HCT116 (cell line): ENCODE results near the gene PCDHAC2. TPM values are rescaled to one million over a fixed set of nuclear protein-coding genes. Genes with fewer than 3 reads are reported as not detected.

ENCODE experiments used
- ATAC-seq: fragments of 200-7000 bp; cut with Tn5 transposase; 2 replicates; pipeline ENCODE4 v1.9.1; 2020; ENCODE audit warnings: mild to moderate bottlenecking, moderate library complexity
- BruUV-seq: library from RNA; stranded (reverse); fragments of 400-500 nt; replicated peaks from 2 replicates; lab custom pipeline; 2021; lab: Mats Ljungman, UMichigan
- CTCF ChIA-PET: fragments of 300-600 bp; sonication (Branson Sonifier 250); formaldehyde crosslinking; loops from one replicate; lab custom pipeline; 2021; ENCODE audit warnings: antibody characterized with exemption; lab: Charles Lee
- POLR2A ChIA-PET: fragments of 300-600, 350-600 bp; sonication (Branson Sonifier 250); formaldehyde crosslinking; loops from one replicate; lab custom pipeline; 2021; ENCODE audit warnings: antibody characterized with exemption; lab: Charles Lee
- RAD21 ChIA-PET, 2 experiments: fragments of 300-600 bp; sonication (Branson Sonifier 250); formaldehyde crosslinking; loops; one replicate each; lab custom pipeline; 2023; ENCODE audit warnings: low total read pairs in 2 of 2; ENCODE audit not compliant: uncharacterized antibody in 2 of 2, unreplicated experiment in 2 of 2, low non-redundant PET in 1 of 2; lab: Charles Lee
- DNase-seq: peaks from one replicate; pipeline ENCODE4 v3.0.0-alpha.2; 2010; ENCODE audit warnings: low read depth, low spot score
- H2AFZ ChIP-seq: fragments of 200-600 bp; shearing (Covaris generic), sonication (generic); 2 replicates; pipeline ENCODE4 v1.6.1; 2017; ENCODE audit warnings: low read depth, mixed run types, mixed read lengths, antibody characterized with exemption, low read length; ENCODE audit not compliant: poor library complexity, severe bottlenecking
- H3K27ac ChIP-seq: 2 replicates; pipeline ENCODE4 v1.5.1; 2012; ENCODE audit warnings: low read depth, low read length
- H3K27me3 ChIP-seq: fragments of 200-600 bp; sonication (generic); 2 replicates; pipeline ENCODE4 v1.6.1; 2016; ENCODE audit warnings: mixed run types, low read length, mixed read lengths; ENCODE audit not compliant: insufficient read depth
- H3K36me3 ChIP-seq, 2 experiments: fragments of 200-500 bp in 1 of 2; fragments of 200-600 bp in 1 of 2; sonication (Bioruptor generic) in 1 of 2; sonication (generic) in 1 of 2; 2 replicates each; pipeline versions ENCODE4 v1.5.1 to v1.6.1; 2014 to 2016; ENCODE audit warnings: low read length in 2 of 2, inconsistent platforms in 1 of 2, mixed read lengths in 1 of 2, mixed run types in 1 of 2; ENCODE audit not compliant: insufficient read depth in 2 of 2, control insufficient read depth in 1 of 2
- H3K4me1 ChIP-seq, 2 experiments: fragments of 200-600 bp in 1 of 2; sonication (generic) in 1 of 2; 2 replicates each; pipeline versions ENCODE4 v1.5.1 to v1.6.1; 2012 to 2017; ENCODE audit warnings: low read length in 2 of 2, inconsistent platforms in 1 of 2, mild to moderate bottlenecking in 1 of 2, mixed read lengths in 1 of 2, mixed run types in 1 of 2, moderate library complexity in 1 of 2; ENCODE audit not compliant: insufficient read depth in 2 of 2, control insufficient read depth in 1 of 2
- H3K4me2 ChIP-seq: fragments of 200-600 bp; sonication (generic); 2 replicates; pipeline ENCODE4 v1.6.1; 2017; ENCODE audit warnings: mixed run types, low read length, mixed read lengths
- H3K4me3 ChIP-seq, 2 experiments: fragments of 200-600 bp in 1 of 2; sonication (generic) in 1 of 2; replicated peaks in 1 of 2; 2 replicates each; pipeline ENCODE4 v1.5.1; 2011 to 2016; ENCODE audit warnings: low read length in 2 of 2, control low read depth in 1 of 2, low read depth in 1 of 2, mild to moderate bottlenecking in 1 of 2, mixed read lengths in 1 of 2, mixed run types in 1 of 2
- H3K79me2 ChIP-seq: fragments of 200-600 bp; sonication (generic); 2 replicates; pipeline ENCODE4 v1.6.1; 2017; ENCODE audit warnings: mild to moderate bottlenecking, mixed run types, low read length, moderate library complexity, mixed read lengths; ENCODE audit not compliant: insufficient read depth
- H3K9ac ChIP-seq: fragments of 200-600 bp; sonication (generic); 2 replicates; pipeline ENCODE4 v1.6.1; 2016; ENCODE audit warnings: low read length, mixed read lengths
- H3K9me2 ChIP-seq: fragments of 200-600 bp; sonication (generic), shearing (Covaris generic); 2 replicates; pipeline ENCODE4 v1.6.1; 2017; ENCODE audit warnings: mixed run types, mild to moderate bottlenecking, moderate library complexity; ENCODE audit not compliant: insufficient read depth
- H3K9me3 ChIP-seq, 2 experiments: fragments of 200-500 bp in 1 of 2; fragments of 200-600 bp in 1 of 2; sonication (Bioruptor generic) in 1 of 2; sonication (generic) in 1 of 2; 2 replicates each; pipeline ENCODE4 v1.6.1; 2014 to 2017; ENCODE audit warnings: low read length in 2 of 2, mixed read lengths in 2 of 2, inconsistent platforms in 1 of 2, low read depth in 1 of 2, mild to moderate bottlenecking in 1 of 2, mixed run types in 1 of 2, moderate library complexity in 1 of 2; ENCODE audit not compliant: control insufficient read depth in 1 of 2, insufficient read depth in 1 of 2
- H4K20me1 ChIP-seq: fragments of 200-600 bp; sonication (generic), shearing (Covaris generic); 2 replicates; pipeline ENCODE4 v1.6.1; 2017; ENCODE audit warnings: mixed run types, mild to moderate bottlenecking, moderate library complexity; ENCODE audit not compliant: insufficient read depth
- ATF3 ChIP-seq: IDR thresholded peaks from 2 replicates; pipeline ENCODE4 v1.6.1; 2012
- CBX3 ChIP-seq: IDR thresholded peaks from 2 replicates; pipeline ENCODE4 v1.6.1; 2012; ENCODE audit warnings: low read depth
- CEBPB ChIP-seq: IDR thresholded peaks from 2 replicates; pipeline ENCODE4 v1.6.1; 2012; ENCODE audit warnings: low read depth
- ELF1 ChIP-seq: IDR thresholded peaks from 2 replicates; pipeline ENCODE4 v1.6.1; 2012; ENCODE audit warnings: low read depth, borderline replicate concordance
- EZH2phosphoT487 ChIP-seq: fragments of 200-600 bp; IDR thresholded peaks from 2 replicates; pipeline ENCODE4 v1.6.1; 2018; ENCODE audit warnings: antibody characterized with exemption, borderline replicate concordance
- POLR2A ChIP-seq: IDR thresholded peaks from 2 replicates; pipeline ENCODE4 v1.7.0; 2011; ENCODE audit warnings: borderline replicate concordance; ENCODE audit not compliant: insufficient read depth, insufficient read length; ENCODE audit errors: extremely low read depth
- POLR2AphosphoS5 ChIP-seq: IDR thresholded peaks from 2 replicates; pipeline ENCODE4 v1.6.1; 2011; ENCODE audit warnings: mild to moderate bottlenecking, low read depth, low read length, moderate library complexity
- SP1 ChIP-seq: IDR thresholded peaks from 2 replicates; pipeline ENCODE4 v1.6.1; 2012; ENCODE audit warnings: low read depth
- SRF ChIP-seq: IDR thresholded peaks from 2 replicates; pipeline ENCODE4 v1.6.1; 2012; ENCODE audit warnings: low read depth
- TCF7L2 ChIP-seq: IDR thresholded peaks from 2 replicates; pipeline ENCODE4 v1.7.0; 2011; ENCODE audit warnings: borderline replicate concordance, inconsistent platforms; ENCODE audit not compliant: insufficient read depth, insufficient read length; ENCODE audit errors: extremely low read depth
- YY1 ChIP-seq: IDR thresholded peaks from 2 replicates; pipeline ENCODE4 v1.6.1; 2011; ENCODE audit warnings: low read length, low read depth, moderate library complexity, mild to moderate bottlenecking; ENCODE audit not compliant: insufficient replicate concordance; ENCODE audit errors: extremely low read depth
- ZFX ChIP-seq: fragments of 450-650 bp; IDR thresholded peaks from 2 replicates; pipeline ENCODE4 v1.6.1; 2017
- ZNF274 ChIP-seq: fragments of 200-500 bp; sonication (Bioruptor generic); IDR thresholded peaks from 2 replicates; pipeline ENCODE4 v1.6.1; 2014; ENCODE audit warnings: mild to moderate bottlenecking, low read depth, low read length, inconsistent platforms
- intact Hi-C: fragments of 100-400 bp; cut with micrococcal nuclease; formaldehyde crosslinking; loops from 2 replicates; pipeline ENCODE4 v1.10.0; 2022
- total RNA-seq: library from RNA; stranded (reverse); gene quantifications from one replicate; pipeline ENCODE4 v1.2.1, GENCODE V29; 2021; ENCODE audit not compliant: unreplicated experiment
- TF ChIP-seq, protein P1 (sequence below): IDR thresholded peaks from 2 replicates; pipeline ENCODE4 v1.6.1; 2012; ENCODE audit warnings: low read depth
- TF ChIP-seq, protein P2 (sequence below): IDR thresholded peaks from 2 replicates; pipeline ENCODE4 v1.6.1; 2012

The PCDHAC2 gene
- total RNA-seq, 1 experiment from 2014 or later = 3.2 TPM

DNA sequence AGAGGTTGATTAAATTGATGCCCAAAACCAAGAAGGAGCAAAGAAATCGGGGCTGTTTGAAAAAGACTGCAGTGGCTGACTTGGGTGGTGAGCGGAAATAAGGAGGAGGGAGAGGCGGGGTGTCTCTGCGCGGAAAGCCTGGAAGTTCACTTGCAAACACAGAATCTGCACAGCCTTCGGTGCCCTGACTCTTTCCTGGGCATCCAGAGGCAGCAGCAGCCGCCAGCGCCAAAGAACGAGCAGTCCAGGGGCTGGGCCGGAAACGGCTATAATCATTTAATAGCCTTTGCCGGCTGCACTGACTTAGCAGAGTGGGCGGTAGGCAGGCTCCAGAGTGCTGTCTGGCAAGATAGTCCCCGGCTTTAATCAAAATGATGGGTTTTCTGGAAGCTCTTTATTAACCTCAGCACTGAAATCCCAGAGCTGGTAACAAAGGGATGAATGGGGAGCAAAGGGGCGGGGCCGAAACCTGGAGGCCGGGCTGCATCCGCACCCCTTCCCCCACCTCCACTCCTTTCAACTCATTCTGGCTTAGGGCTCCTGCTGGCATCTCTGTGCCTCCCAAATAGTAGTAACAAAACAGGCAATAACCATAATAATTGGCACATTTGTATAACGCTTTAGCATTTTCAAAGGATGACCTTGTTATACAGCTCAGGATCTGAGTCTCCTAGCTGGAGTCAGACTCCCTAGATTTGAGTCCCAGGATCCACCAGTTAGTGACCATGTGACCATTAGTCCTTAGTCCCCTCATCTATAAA lies 35.7 kb downstream of the PCDHAC2 start (continued):
- TF ChIP-seq, protein P1, sequence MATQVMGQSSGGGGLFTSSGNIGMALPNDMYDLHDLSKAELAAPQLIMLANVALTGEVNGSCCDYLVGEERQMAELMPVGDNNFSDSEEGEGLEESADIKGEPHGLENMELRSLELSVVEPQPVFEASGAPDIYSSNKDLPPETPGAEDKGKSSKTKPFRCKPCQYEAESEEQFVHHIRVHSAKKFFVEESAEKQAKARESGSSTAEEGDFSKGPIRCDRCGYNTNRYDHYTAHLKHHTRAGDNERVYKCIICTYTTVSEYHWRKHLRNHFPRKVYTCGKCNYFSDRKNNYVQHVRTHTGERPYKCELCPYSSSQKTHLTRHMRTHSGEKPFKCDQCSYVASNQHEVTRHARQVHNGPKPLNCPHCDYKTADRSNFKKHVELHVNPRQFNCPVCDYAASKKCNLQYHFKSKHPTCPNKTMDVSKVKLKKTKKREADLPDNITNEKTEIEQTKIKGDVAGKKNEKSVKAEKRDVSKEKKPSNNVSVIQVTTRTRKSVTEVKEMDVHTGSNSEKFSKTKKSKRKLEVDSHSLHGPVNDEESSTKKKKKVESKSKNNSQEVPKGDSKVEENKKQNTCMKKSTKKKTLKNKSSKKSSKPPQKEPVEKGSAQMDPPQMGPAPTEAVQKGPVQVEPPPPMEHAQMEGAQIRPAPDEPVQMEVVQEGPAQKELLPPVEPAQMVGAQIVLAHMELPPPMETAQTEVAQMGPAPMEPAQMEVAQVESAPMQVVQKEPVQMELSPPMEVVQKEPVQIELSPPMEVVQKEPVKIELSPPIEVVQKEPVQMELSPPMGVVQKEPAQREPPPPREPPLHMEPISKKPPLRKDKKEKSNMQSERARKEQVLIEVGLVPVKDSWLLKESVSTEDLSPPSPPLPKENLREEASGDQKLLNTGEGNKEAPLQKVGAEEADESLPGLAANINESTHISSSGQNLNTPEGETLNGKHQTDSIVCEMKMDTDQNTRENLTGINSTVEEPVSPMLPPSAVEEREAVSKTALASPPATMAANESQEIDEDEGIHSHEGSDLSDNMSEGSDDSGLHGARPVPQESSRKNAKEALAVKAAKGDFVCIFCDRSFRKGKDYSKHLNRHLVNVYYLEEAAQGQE = no peak
- no peak for TF ChIP-seq ZFX
- TF ChIP-seq, protein P2, sequence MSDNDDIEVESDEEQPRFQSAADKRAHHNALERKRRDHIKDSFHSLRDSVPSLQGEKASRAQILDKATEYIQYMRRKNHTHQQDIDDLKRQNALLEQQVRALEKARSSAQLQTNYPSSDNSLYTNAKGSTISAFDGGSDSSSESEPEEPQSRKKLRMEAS = peak; percentile 18; the same call in 1 of the 2 replicates
- no peak for TF ChIP-seq SRF

DNA sequence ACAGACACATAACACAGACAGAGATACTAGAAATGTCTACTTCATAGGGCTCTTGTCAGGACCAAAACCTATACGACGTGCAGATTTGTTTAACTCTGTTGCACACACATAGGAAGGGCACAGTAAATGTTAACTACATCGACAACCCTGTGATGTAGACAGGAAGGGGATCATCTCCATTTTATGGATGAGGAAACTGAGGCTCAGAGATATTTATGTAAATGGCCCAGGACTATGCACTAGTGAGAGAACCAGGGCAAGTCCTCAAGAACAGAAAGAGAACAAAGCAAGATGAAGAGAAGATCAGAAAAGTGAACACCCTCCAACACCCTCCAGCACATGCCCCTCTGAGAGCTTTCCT lies 36.3 kb downstream of the PCDHAC2 start:
- peak overlapping the region; percentile 89 for H2AFZ ChIP-seq
- peak overlapping the region; percentile 85 for H3K4me2 ChIP-seq
- no peaks in the 10 kb centered on the region for H3K9me2 ChIP-seq
- H4K20me1 ChIP-seq = no peaks in the 10 kb centered on the region
- no peaks in the 10 kb centered on the region for H3K27me3 ChIP-seq
- no TSS peak for BruUV-seq
- H3K4me3 ChIP-seq = no peak overlapping the region
- H3K4me1 ChIP-seq = peaks cover 38 to 44% of the 10 kb centered on the region in 2 experiments
- no peaks in the 10 kb centered on the region for H3K9me3 ChIP-seq
- peak overlapping the region; percentile 86 for H3K27ac ChIP-seq
- no peaks in the 10 kb centered on the region for H3K79me2 ChIP-seq
- RAD21 ChIA-PET = no interaction called here
- H3K9ac ChIP-seq = no peak overlapping the region
- POLR2A ChIA-PET = interaction anchor here (1.0 kb wide), 1 partner anchor 15 kb away, joined by 3 read pairs; no protein-coding TSS in a partner anchor
- CTCF ChIA-PET = interaction anchor here (1.0 to 2.9 kb wide), 2 partner anchors 37 to 76 kb away, joined by 3 to 13 read pairs; partner anchors contain the start of gene PCDHAC1
- ATAC-seq = no peak
- no peak for TF ChIP-seq POLR2AphosphoS5
- TF ChIP-seq EZH2phosphoT487 = no peak
- no peak for TF ChIP-seq ZNF274
- no peak for TF ChIP-seq CBX3
- TF ChIP-seq ATF3 = no peak
- TF ChIP-seq TCF7L2 = no peak
- no peak for TF ChIP-seq YY1
- no peak for TF ChIP-seq ELF1
- TF ChIP-seq SRF = no peak
- TF ChIP-seq POLR2A = no peak
- TF ChIP-seq, protein P1 = no peak
- TF ChIP-seq SP1 = no peak
- TF ChIP-seq CEBPB = no peak
- TF ChIP-seq, all 23 proteins: peak for 0
- no peak for DNase-seq
- H3K36me3 ChIP-seq = no peaks in the 10 kb centered on the region
- intact Hi-C loops = loop anchor here (10.0 kb wide), 1 partner anchor 278 kb away; no protein-coding TSS in a partner anchor
